GM12878 (cell line): ENCODE data around the gene RSBN1L.

Source experiments
- CTCF ChIP-seq, 3 experiments: IDR thresholded peaks in 2 of 3; conservative IDR thresholded peaks in 1 of 3; 2 replicates each; pipeline ENCODE4 v1.5.1; 2011; ENCODE audit warnings: low read depth in 3 of 3, low read length in 3 of 3, mild to moderate bottlenecking in 3 of 3, control low read depth in 2 of 3, moderate library complexity in 2 of 3, inconsistent platforms in 1 of 3, mixed read lengths in 1 of 3; ENCODE audit not compliant: control insufficient read depth in 2 of 3, insufficient read depth in 1 of 3; ENCODE audit errors: extremely low read depth in 1 of 3
- ZNF687 ChIP-seq: fragments of 450-650 bp; IDR thresholded peaks from 2 replicates; pipeline ENCODE4 v1.6.1; 2017; ENCODE audit warnings: mild to moderate bottlenecking, moderate library complexity

- TF ChIP-seq ZNF687 (no peak), CTCF (IDR thresholded peaks at IDR 0.05 in 2 of 3, conservative IDR thresholded peaks at IDR 0.05 in 1 of 3; ENCODE audit: control insufficient read depth in 2 of 3, extremely low read depth in 1 of 3, insufficient read depth in 1 of 3, low read depth in 3 of 3, low read length in 3 of 3) (no peak)
These were observed 33.4 kb upstream of the RSBN1L start for GRCh38 chr7:77662869-77663268.
